ENCODE measurements around the gene SPIN2A.
"Not testable (repeated sequence)": the region's sequence is repeated elsewhere in the genome, so short reads cannot be mapped to it uniquely, and the experiment has no call there.

Gene SPIN2A

DNA sequence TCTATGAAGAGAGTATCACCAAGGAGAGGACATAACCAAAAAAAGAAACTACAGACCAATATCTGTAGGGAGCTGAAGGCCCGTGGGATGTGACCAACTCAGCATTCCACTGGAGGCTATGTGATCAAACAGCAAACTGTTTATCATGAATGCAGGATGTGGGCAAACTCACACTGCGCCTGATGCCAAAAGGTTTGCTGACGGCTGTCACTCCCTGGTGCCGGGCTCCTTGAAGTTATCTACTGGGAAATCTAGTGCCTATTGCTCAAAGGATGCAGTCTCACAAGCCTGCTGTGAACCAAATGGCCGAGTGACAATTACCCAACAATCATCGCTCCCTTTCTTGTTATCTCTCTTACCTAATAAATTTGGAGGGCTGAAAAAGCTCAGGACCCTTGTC, 34.3 kb downstream of the SPIN2A start:
- DNase-seq (ENCODE audit: low spot score) = not testable (repeated sequence)
